ENCODE measurements around the gene LIPK.

The LIPK gene

GRCh38 chr10:88787463-88787862 is 81.4 kb downstream of the LIPK start:
- in situ Hi-C loops (cut with HindIII; ENCODE audit: low sequenced_read_pairs) = no loop called here

GRCh38 chr10:88788924-88789323 is 82.9 kb downstream of the LIPK start:
- DNase-seq (ENCODE audit: low read depth, low spot score) = no peak
- H3K4me3 ChIP-seq (ENCODE audit: low read depth, low read length) = no peak overlapping the region
- no peak for TF ChIP-seq CTCF (IDR thresholded peaks at IDR 0.05; ENCODE audit: low read depth, low read length)

More at GRCh38 chr10:88787463-88787862, 81.4 kb downstream of the LIPK start:
- DNase-seq (ENCODE audit: low read depth, low spot score) = no peak
- no peak overlapping the region for H3K4me3 ChIP-seq (ENCODE audit: low read depth, low read length)
- no peak for TF ChIP-seq CTCF (IDR thresholded peaks at IDR 0.05; ENCODE audit: low read depth, low read length)

GRCh38 chr10:88791924-88792323 is 85.9 kb downstream of the LIPK start:
- in situ Hi-C loops (cut with HindIII; ENCODE audit: low sequenced_read_pairs) = no loop called here
- TF ChIP-seq CTCF (IDR thresholded peaks at IDR 0.05; ENCODE audit: low read depth, low read length) = peak; percentile 61
- DNase-seq (ENCODE audit: low read depth, low spot score) = no peak
- H3K4me3 ChIP-seq (ENCODE audit: low read depth, low read length) = no peak overlapping the region

More at GRCh38 chr10:88788924-88789323, 82.9 kb downstream of the LIPK start:
- in situ Hi-C loops (cut with HindIII; ENCODE audit: low sequenced_read_pairs) = no loop called here

- no peak for TF ChIP-seq CTCF (IDR thresholded peaks at IDR 0.05; ENCODE audit: low read depth, low read length)
- peak; percentile 41 for DNase-seq (ENCODE audit: low read depth, low spot score)
- in situ Hi-C loops (cut with HindIII; ENCODE audit: low sequenced_read_pairs) = no loop called here
- H3K4me3 ChIP-seq (ENCODE audit: low read depth, low read length) = no peak overlapping the region
These were observed 86.6 kb downstream of the LIPK start for GRCh38 chr10:88792661-88793060.

GRCh38 chr10:88793712-88794299 is 87.8 kb downstream of the LIPK start:
- in situ Hi-C loops (cut with HindIII; ENCODE audit: low sequenced_read_pairs) = no loop called here
- DNase-seq (ENCODE audit: low read depth, low spot score) = peak; percentile 81
- TF ChIP-seq CTCF (IDR thresholded peaks at IDR 0.05; ENCODE audit: low read depth, low read length) = no peak

GRCh38 chr10:88794731-88795130 is 88.7 kb downstream of the LIPK start:
- TF ChIP-seq CTCF (IDR thresholded peaks at IDR 0.05; ENCODE audit: low read depth, low read length) = no peak
- H3K4me3 ChIP-seq (ENCODE audit: low read depth, low read length) = no peak overlapping the region
- DNase-seq (ENCODE audit: low read depth, low spot score) = no peak
- in situ Hi-C loops (cut with HindIII; ENCODE audit: low sequenced_read_pairs) = no loop called here

More at GRCh38 chr10:88793712-88794299, 87.8 kb downstream of the LIPK start:
- no peak overlapping the region for H3K4me3 ChIP-seq (ENCODE audit: low read depth, low read length)
